Sigmoid colon (tissue), 3 donors: Measurements from ENCODE around the gene TOM1.

ENCODE experiments used
- CTCF ChIP-seq, 4 experiments: fragments of 450-650 bp in 3 of 4; fragments of 200-600 bp in 1 of 4; IDR thresholded peaks; one replicate each; pipeline ENCODE4 v1.5.1; 2016 to 2019; ENCODE audit warnings: antibody characterized with exemption in 4 of 4, mild to moderate bottlenecking in 3 of 4, moderate library complexity in 2 of 4
- POLR2A ChIP-seq, 2 donors: fragments of 450-650 bp; IDR thresholded peaks; one replicate each; pipeline ENCODE4 v1.6.1; 2016; ENCODE audit warnings: antibody characterized with exemption in 2 of 2, mild to moderate bottlenecking in 2 of 2, moderate library complexity in 2 of 2

DNA sequence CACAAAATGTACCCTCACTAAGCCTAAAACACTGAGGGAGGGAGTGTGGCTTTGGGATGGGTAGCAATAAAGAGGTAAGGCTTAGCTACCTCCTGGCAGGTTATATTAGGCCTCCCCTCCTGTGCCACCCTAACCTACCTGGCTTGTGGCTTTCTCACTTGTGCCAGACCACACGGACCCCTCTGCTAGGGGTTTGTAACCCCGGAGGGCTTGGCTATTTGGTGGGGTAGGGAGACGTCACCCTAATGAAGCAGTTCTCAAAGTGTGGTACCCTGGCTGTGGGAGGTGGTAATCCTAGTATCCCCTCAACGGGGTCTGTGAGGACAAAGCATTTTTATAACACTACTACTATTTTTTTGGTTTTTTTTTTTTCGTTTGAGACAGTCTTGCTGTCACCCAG lies 91.2 kb downstream of the TOM1 start:
- TF ChIP-seq CTCF (IDR thresholded peaks at IDR 0.05) (no peak), POLR2A (IDR thresholded peaks at IDR 0.05) (no peak)
